WTC11 (cell line): Measurements from ENCODE around the gene MYL5. TPM values are rescaled to one million over a fixed set of nuclear protein-coding genes. Genes with fewer than 3 reads are reported as not detected.

Experiments used
- AR ChIP-seq: fragments of 250-450 bp; sonication (Bioruptor Pico); IDR thresholded peaks from 2 replicates; pipeline ENCODE4 v1.9.0; 2021; ENCODE audit warnings: mild to moderate bottlenecking
- ATF3 ChIP-seq: sonication (generic); formaldehyde crosslinking; conservative IDR thresholded peaks from 2 replicates; pipeline ENCODE4 v1.8.1; 2022; ENCODE audit warnings: mild to moderate bottlenecking, missing genetic modification reagents
- ATF6 ChIP-seq: sonication (generic); formaldehyde crosslinking; IDR thresholded peaks from 2 replicates; pipeline ENCODE4 v1.8.1; 2023; ENCODE audit warnings: mild to moderate bottlenecking, missing genetic modification reagents
- CDX4 ChIP-seq: fragments of 250-450 bp; sonication (Bioruptor Pico); IDR thresholded peaks from 2 replicates; pipeline ENCODE4 v1.9.0; 2021; ENCODE audit warnings: moderate library complexity, mild to moderate bottlenecking, inconsistent platforms, borderline replicate concordance
- CTCF ChIP-seq: fragments of 200-600 bp; IDR thresholded peaks from 2 replicates; pipeline ENCODE4 v1.8.0; 2022; ENCODE audit warnings: antibody characterized with exemption
- EMX1 ChIP-seq: fragments of 250-450 bp; sonication (Bioruptor Pico); IDR thresholded peaks from 2 replicates; pipeline ENCODE4 v1.8.0; 2021; ENCODE audit warnings: mild to moderate bottlenecking
- ERG ChIP-seq: fragments of 250-450 bp; sonication (Bioruptor Pico); IDR thresholded peaks from 2 replicates; pipeline ENCODE4 v1.8.0; 2021; ENCODE audit warnings: mild to moderate bottlenecking
- FOXJ3 ChIP-seq: sonication (generic); formaldehyde crosslinking; IDR thresholded peaks from 2 replicates; pipeline ENCODE4 v1.9.0; 2021; ENCODE audit warnings: missing genetic modification reagents, mild to moderate bottlenecking, borderline replicate concordance
- FOXP4 ChIP-seq: sonication (generic); formaldehyde crosslinking; IDR thresholded peaks from 2 replicates; pipeline ENCODE4 v1.8.0; 2022; ENCODE audit warnings: mild to moderate bottlenecking, missing genetic modification reagents
- GTF2I ChIP-seq: fragments of 250-450 bp; sonication (Bioruptor Pico); conservative IDR thresholded peaks from 2 replicates; pipeline ENCODE4 v1.4.0; 2021; ENCODE audit warnings: mild to moderate bottlenecking
- HMGA2 ChIP-seq: fragments of 250-450 bp; sonication (Bioruptor Pico); IDR thresholded peaks from 2 replicates; pipeline ENCODE4 v1.4.0; 2021; ENCODE audit warnings: mild to moderate bottlenecking, moderate library complexity
- MXD4 ChIP-seq: fragments of 250-450 bp; sonication (Bioruptor Pico); IDR thresholded peaks from 2 replicates; pipeline ENCODE4 v1.8.0; 2021; ENCODE audit warnings: mild to moderate bottlenecking, moderate library complexity, borderline replicate concordance
- MYBL2 ChIP-seq: sonication (generic); formaldehyde crosslinking; IDR thresholded peaks from 2 replicates; pipeline ENCODE4 v1.8.1; 2023; ENCODE audit warnings: mild to moderate bottlenecking, moderate library complexity, missing genetic modification reagents
- NFE2L1 ChIP-seq: sonication (generic); formaldehyde crosslinking; IDR thresholded peaks from 2 replicates; pipeline ENCODE4 v1.8.1; 2023; ENCODE audit warnings: missing genetic modification reagents
- NR2C2 ChIP-seq: sonication (generic); formaldehyde crosslinking; IDR thresholded peaks from 2 replicates; pipeline ENCODE4 v1.8.0; 2022; ENCODE audit warnings: mild to moderate bottlenecking, missing genetic modification reagents
- OVOL2 ChIP-seq: fragments of 250-450 bp; sonication (Bioruptor Pico); IDR thresholded peaks from 2 replicates; pipeline ENCODE4 v1.9.0; 2021; ENCODE audit warnings: mild to moderate bottlenecking, borderline replicate concordance
- SOX15 ChIP-seq: fragments of 250-450 bp; sonication (Bioruptor Pico); IDR thresholded peaks from 2 replicates; pipeline ENCODE4 v1.9.0; 2021; ENCODE audit warnings: mild to moderate bottlenecking
- TCF7 ChIP-seq: sonication (generic); formaldehyde crosslinking; IDR thresholded peaks from 2 replicates; pipeline ENCODE4 v1.8.0; 2022; ENCODE audit warnings: mild to moderate bottlenecking, low read depth, missing genetic modification reagents, moderate library complexity
- USF2 ChIP-seq: sonication (generic); formaldehyde crosslinking; IDR thresholded peaks from 2 replicates; pipeline ENCODE4 v1.8.1; 2023; ENCODE audit warnings: mild to moderate bottlenecking, missing genetic modification reagents, moderate library complexity
- ZBTB43 ChIP-seq: sonication (generic); formaldehyde crosslinking; IDR thresholded peaks from 2 replicates; pipeline ENCODE4 v1.8.1; 2023; ENCODE audit warnings: mild to moderate bottlenecking, missing genetic modification reagents
- ZNF121 ChIP-seq: sonication (generic); formaldehyde crosslinking; IDR thresholded peaks from 2 replicates; pipeline ENCODE4 v1.8.0; 2023; ENCODE audit warnings: missing genetic modification reagents
- ZNF138 ChIP-seq: sonication (generic); formaldehyde crosslinking; conservative IDR thresholded peaks from 2 replicates; pipeline ENCODE4 v1.8.1; 2022; ENCODE audit warnings: mild to moderate bottlenecking, moderate library complexity, missing genetic modification reagents
- ZNF232 ChIP-seq: sonication (generic); formaldehyde crosslinking; IDR thresholded peaks from 2 replicates; pipeline ENCODE4 v1.8.0; 2022; ENCODE audit warnings: mild to moderate bottlenecking, missing genetic modification reagents
- ZNF263 ChIP-seq: sonication (generic); formaldehyde crosslinking; IDR thresholded peaks from 2 replicates; pipeline ENCODE4 v1.8.1; 2022; ENCODE audit warnings: low read depth, mild to moderate bottlenecking, moderate library complexity, missing genetic modification reagents
- ZNF416 ChIP-seq: fragments of 250-450 bp; sonication (Bioruptor Pico); IDR thresholded peaks from 2 replicates; pipeline ENCODE4 v1.9.0; 2021; ENCODE audit warnings: mild to moderate bottlenecking, inconsistent platforms
- ZNF423 ChIP-seq: fragments of 250-450 bp; sonication (Bioruptor Pico); IDR thresholded peaks from 2 replicates; pipeline ENCODE4 v2.1.2; 2022; ENCODE audit warnings: mild to moderate bottlenecking, moderate library complexity
- total RNA-seq: library from RNA; stranded (reverse); gene quantifications from 3 replicates; pipeline ENCODE4 v1.2.3, GENCODE V29; 2021

The MYL5 gene
- total RNA-seq, 1 experiment from 2014 or later, result 22.2 TPM

- TF ChIP-seq CDX4, result no peak
- peak; percentile 88 for TF ChIP-seq ZNF232
- TF ChIP-seq ZNF138 (CRISPR knock-in tag), result no peak
- TF ChIP-seq FOXJ3, result no peak
- no peak; the same call in 1 of the 2 replicates for TF ChIP-seq ZNF423 (CRISPR knock-in tag)
- TF ChIP-seq OVOL2 (CRISPR knock-in tag), result no peak
- no peak for TF ChIP-seq ZNF121
- TF ChIP-seq ZNF416, result 0 out of 2 replicates have a peak, but pooled peaks have one; percentile 4
- no peak for TF ChIP-seq EMX1 (CRISPR knock-in tag)
- no peak for TF ChIP-seq MXD4 (CRISPR knock-in tag)
- no peak; the same call in 1 of the 2 replicates for TF ChIP-seq ZNF263 (CRISPR knock-in tag)
- no peak for TF ChIP-seq ERG
- TF ChIP-seq ZBTB43 (CRISPR knock-in tag), result no peak
- TF ChIP-seq USF2 (CRISPR knock-in tag), result peak; percentile 96
- TF ChIP-seq TCF7, result no peak
- TF ChIP-seq GTF2I (CRISPR knock-in tag), result no peak
- TF ChIP-seq FOXP4, result no peak
- TF ChIP-seq MYBL2 (CRISPR knock-in tag), result 0 out of 2 replicates have a peak, but pooled peaks have one; percentile 11
- TF ChIP-seq NFE2L1 (CRISPR knock-in tag), result no peak
- TF ChIP-seq ATF6 (CRISPR knock-in tag), result no peak
- TF ChIP-seq NR2C2 (CRISPR knock-in tag), result peak; percentile 97
- TF ChIP-seq AR, result no peak
- TF ChIP-seq SOX15 (CRISPR knock-in tag), result no peak
- no peak for TF ChIP-seq HMGA2 (CRISPR knock-in tag)
- TF ChIP-seq CTCF, result peak; percentile 94
- TF ChIP-seq ATF3 (CRISPR knock-in tag), result no peak
These were observed at the start of gene MYL5, which contains the start of gene ATP5ME (continued) for GRCh38 chr4:674172-675035.
